HG03108 (cell line): ENCODE measurements around the gene PSMC3.

Source experiments
- ATAC-seq: cut with Tn5 transposase; IDR thresholded peaks from one replicate; pipeline ENCODE4 v1.9.1; 2021; ENCODE audit warnings: moderate library complexity; ENCODE audit not compliant: unreplicated experiment

The PSMC3 gene

DNA sequence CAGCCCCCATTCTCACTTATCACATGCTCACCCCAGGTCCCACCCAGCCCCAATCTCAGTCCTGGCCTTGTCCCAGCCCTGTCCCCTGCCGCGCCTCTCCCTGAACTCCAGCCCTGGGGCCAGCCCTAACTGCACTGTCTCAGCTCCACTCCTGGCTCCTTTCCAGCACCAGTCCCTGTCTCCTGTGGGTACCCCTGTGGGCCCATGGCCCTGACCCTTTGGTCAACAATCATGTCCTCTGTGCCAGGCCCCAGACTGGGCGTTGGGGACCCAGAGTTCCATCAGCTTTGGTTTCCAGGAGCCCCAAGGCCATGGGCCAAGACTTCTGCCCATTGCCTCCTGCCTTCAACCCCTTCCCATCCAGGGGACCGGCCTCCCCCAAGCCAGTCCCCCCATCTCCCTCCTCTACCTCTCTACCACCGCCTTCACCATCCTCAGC is 48.6 kb downstream of the PSMC3 start:
- ATAC-seq = peak; percentile 11

DNA sequence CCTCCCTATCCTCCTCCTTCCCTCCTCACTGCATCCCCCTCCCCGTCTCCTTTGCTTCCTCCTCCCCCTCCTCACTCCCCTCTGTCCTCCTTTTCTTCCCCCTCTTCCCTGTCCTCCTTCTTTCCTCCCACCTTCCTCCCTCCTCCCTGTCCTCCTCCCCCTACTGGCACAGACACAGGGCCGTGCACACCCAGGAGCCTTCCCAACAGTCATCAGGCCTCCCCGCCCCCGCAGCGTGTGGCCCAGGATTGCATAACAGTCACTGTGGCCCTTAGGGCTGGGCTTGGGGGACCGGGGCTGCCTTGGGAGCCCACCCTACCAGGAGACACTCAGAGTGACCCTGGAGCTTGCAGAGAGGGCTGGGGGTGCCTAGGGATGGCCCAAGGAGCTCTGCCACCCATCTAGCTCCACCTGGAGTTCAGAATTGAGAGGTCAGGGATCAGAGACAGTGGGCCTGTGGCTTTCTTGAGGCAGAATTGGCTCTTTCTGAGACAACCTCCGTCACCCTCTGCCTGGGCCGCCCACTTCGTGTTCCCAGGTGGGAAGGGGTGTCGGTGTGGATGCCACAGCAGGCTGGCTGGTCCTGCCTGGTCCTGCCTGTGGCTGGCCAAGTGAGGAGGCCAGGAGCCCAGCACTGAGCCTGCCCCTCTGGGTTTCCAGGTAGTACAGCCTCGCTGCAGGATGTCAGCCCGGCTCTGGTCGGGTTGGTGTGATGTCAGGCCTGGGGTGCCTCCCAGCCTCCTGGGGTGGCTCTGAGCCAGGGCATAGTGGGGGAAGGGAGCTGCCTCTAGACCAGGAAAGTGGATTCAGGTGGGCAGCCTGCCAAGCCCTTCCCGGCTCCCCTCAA is 49.5 kb downstream of the PSMC3 start:
- peak; percentile 32 for ATAC-seq

DNA sequence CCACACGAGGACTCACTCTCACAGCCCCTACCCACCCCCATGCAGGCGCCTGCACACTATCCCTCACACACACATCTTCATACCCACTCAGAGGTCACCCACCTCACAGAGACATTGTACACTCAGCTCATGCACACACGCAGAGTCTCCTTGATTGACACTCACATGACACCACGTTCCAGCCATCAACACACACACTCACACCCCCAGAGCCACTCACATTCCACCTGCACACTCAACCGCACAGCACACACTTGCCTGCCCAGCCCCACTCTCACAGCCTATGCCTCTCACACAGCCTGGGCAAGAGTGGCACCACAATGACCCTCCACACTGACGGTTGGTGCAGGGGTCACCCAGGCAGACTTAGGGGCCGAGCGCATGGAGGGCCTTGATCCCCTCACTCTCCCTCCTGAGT is 50.1 kb downstream of the PSMC3 start:
- no peak for ATAC-seq

DNA sequence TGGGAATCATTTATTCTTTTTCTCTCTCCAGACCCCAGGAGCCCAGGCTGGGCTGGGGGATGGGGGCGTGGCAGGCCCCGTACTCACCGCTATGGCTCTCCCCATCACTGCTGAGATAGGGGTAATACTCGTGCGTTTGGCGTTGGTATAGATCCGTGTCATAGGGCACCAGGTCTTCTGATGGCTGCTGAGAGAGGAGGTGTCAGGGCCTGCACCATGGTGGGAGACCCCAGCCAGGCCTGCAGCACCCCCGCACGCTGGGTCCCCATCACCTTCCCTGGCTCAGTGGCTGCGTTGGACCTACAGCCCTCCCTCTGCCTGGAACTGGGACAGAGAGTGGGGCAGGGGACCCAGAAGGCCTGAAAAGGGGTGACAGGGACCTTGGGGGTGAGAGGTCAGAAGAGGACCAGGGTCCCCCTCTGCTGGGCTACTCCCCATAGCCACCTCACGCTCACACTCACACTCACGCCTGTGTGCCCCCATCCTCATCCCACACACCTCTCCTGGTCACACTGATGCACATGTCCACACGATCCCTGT is 50.6 kb downstream of the PSMC3 start:
- no peak for ATAC-seq

DNA sequence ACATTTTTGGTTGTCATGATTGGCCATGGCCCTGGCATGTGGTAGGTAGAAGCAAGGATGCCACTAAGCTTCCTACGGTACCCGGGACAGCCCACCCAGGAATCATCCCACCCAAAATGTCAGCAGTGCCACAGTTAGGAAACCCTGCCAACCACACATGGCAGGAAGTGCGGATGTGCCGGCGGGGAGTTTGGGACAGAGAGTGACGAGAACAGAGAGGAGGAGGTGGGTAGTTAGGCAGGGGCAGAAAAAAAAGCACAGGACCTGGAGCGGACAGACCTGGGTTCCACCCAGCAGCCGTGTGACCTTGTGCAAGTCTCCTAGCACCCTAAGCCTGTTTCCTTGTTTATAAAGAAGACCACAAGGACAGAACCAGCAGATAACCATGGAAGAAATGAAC is 51.2 kb downstream of the PSMC3 start:
- ATAC-seq = no peak

DNA sequence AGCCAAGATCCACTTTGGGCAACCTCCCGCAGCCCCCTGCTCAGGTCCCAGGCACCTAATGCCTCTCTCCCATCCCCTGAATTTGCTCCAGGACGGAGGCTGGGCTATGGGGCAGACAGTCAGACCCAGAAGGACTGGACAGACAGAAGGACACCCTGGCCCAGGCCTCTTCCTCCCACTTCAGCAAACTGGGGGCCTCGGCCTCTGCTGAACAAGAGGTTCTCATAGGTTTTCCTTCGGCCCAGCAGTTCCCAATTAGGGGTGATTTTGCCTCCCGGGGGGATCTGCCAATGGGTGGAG is 51.6 kb downstream of the PSMC3 start:
- ATAC-seq = no peak

DNA sequence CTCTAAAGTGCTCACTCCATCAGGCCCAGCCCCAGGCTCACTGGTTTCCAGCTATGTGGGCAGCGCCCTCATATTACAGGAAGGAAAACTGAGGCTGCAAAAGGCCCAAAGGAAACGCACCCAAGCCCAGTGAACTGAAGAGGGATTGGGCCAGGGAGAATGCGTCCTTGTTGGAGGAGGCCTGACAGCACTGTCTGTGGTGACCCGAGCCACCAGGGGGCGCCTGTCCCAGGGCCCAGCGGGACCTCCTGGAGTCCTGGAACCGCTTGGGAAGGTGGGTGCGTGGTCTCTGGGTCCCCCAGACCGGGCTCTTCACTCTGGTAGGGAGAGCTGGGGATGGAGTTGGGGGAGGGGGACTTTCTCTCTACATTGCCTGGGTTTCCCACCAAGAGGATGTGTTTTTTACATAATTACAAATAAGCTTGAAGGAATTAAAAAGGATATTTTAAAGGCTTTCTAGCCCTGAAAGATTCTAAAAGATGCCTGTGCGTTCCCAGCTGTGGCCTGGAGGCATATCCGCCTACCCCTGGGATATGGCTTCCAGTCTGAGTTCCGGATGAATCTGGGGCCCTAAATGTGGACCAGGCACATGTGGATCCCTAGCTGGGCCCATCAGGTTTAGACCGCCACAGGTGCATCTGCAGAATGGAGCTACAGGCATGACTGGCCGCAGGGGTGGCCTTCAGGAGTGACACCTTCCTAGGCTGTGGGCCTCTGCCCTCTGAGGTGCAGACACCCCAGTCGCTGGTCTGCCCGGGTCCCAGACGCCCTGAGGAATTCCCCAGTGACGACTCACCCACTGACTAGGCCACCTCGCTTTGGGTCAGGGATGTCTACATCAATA is 52.1 kb downstream of the PSMC3 start:
- no peak for ATAC-seq

DNA sequence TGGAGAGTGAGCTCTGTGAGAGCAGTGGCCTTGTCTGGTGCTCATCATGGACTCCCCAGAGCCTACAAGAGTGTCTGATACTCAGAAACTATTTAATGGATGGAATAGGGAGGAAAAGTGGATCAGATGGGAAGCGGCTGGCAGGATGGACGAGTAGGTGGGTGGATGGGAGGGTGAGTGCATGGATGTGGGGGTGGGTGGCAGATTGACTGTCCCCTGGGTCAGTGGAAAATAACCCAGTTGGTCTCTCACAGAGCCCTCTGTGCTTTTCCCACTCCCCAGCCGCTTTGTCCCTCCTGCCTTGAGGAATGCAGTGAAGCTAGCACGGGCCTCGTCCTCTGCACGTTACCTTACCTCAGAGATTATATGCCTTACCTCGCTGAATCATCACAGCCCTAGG is 53.8 kb downstream of the PSMC3 start:
- no peak for ATAC-seq

DNA sequence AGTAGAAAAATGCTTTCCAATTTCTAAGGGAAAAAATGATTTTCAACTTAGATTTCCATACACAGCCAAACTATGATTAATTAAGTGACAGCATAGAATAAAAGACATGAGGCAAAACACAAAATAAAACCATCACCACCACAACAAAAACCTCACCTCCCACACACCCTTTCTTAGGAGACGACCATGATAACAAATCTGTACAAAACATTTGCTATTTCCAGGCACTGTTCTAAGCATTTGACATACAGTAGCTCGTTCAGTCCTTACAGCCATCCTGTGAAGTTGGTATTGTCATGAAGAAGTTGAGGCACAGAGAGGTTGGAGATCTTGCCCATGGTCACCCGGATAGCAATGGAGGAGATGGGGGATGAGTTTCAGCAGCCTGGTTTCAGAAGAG is 56.6 kb downstream of the PSMC3 start:
- no peak for ATAC-seq
